Endothelial cell of umbilical vein (primary cell): ENCODE results near the gene HPX.

ENCODE experiments used
- CTCF ChIP-seq, 2 donors: IDR thresholded peaks; 1 replicate in 1 of 2; 2 replicates in 1 of 2; pipeline ENCODE4 v1.5.1; 2011; ENCODE audit warnings: low read length in 2 of 2, mild to moderate bottlenecking in 2 of 2, moderate library complexity in 2 of 2, control low read depth in 1 of 2, inconsistent platforms in 1 of 2, low read depth in 1 of 2; ENCODE audit not compliant: insufficient read depth in 1 of 2; ENCODE audit errors: extremely low read depth in 1 of 2
- EZH2 ChIP-seq: IDR thresholded peaks from 2 replicates; pipeline ENCODE4 v1.6.1; 2012; ENCODE audit warnings: borderline replicate concordance, low read depth, mild to moderate bottlenecking, moderate library complexity, low read length, inconsistent platforms; ENCODE audit not compliant: severe bottlenecking
- GATA2 ChIP-seq: IDR thresholded peaks from 2 replicates; pipeline ENCODE4 v1.7.0; 2011; ENCODE audit warnings: low read depth, mild to moderate bottlenecking, moderate library complexity, mixed read lengths, low read length; ENCODE audit not compliant: insufficient read length, insufficient read depth
- JUN ChIP-seq: IDR thresholded peaks from 2 replicates; pipeline ENCODE4 v1.6.1; 2011; ENCODE audit warnings: borderline replicate concordance, low read depth; ENCODE audit not compliant: insufficient read length, insufficient read depth
- MAX ChIP-seq: IDR thresholded peaks from 2 replicates; pipeline ENCODE4 v1.6.1; 2011; ENCODE audit not compliant: insufficient read depth, insufficient read length
- POLR2A ChIP-seq: IDR thresholded peaks from 2 replicates; pipeline ENCODE4 v1.6.1; 2012; ENCODE audit warnings: low read depth, mild to moderate bottlenecking, control low read depth, low read length
- POLR2AphosphoS5 ChIP-seq: IDR thresholded peaks from 2 replicates; pipeline ENCODE4 v1.6.1; 2012; ENCODE audit warnings: low read depth, mild to moderate bottlenecking, control low read depth, low read length, moderate library complexity; ENCODE audit not compliant: insufficient read depth

- no peak for TF ChIP-seq CTCF (IDR thresholded peaks at IDR 0.05; ENCODE audit: extremely low read depth in 1 of 2, insufficient read depth in 1 of 2, low read depth in 1 of 2, low read length in 2 of 2)
- TF ChIP-seq GATA2, result no peak
- TF ChIP-seq POLR2A, result no peak
- no peak for TF ChIP-seq EZH2
- TF ChIP-seq POLR2AphosphoS5, result no peak
- no peak for TF ChIP-seq MAX
- no peak for TF ChIP-seq JUN
These were observed 17.0 kb upstream of the HPX start for GRCh38 chr11:6457581-6458320.
